B cell (primary cell): ENCODE results near the gene RGS14.

Experiments
- EZH2 ChIP-seq: IDR thresholded peaks from 2 replicates; pipeline ENCODE4 v1.6.1; 2012; ENCODE audit warnings: borderline replicate concordance, low read depth, mild to moderate bottlenecking, moderate library complexity, low read length; ENCODE audit not compliant: insufficient read depth, poor library complexity, severe bottlenecking
- TF ChIP-seq, protein P1 (sequence below): fragments of 200-600 bp; IDR thresholded peaks from one replicate; pipeline ENCODE4 v1.8.0; 2022; ENCODE audit warnings: antibody characterized with exemption, mild to moderate bottlenecking

DNA sequence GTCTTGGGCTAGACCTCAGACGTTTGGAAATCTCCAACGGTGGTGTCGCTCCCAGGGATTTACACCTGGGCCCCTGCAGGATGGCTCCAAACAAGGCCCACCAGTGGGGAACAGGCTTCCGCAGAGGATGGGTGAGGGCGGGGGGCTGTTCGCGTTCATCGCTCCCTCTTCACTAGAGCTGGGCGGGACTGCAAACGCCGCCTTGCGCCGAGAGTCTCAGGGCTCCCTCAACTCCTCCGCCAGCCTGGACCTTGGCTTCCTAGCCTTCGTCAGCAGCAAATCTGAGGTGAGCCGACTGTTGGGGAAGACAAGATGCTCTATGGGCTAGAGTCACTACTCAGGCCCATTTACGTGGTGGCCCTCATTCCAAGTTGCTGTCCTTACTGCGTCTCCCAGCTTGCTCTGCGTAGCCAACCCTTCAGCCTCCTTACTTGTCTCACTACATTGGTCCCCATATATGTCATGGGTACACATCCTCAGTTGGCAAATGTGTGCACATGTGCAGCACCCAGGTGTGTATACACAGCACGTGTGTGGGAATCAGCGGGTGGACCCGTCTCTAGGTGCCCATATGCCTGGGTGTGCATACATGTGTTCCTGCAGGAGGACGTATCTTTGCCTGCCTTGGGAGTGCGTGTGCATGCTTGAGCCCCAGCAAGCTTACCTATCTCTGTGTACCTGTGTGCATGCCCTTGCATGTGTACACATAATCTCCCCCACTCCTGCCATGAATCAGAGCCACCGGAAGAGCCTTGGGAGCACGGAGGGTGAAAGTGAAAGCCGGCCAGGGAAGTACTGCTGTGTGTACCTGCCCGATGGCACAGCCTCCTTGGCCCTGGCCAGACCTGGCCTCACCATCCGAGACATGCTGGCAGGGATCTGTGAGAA, 10.5 kb downstream of the RGS14 start:
- TF ChIP-seq, protein P1, sequence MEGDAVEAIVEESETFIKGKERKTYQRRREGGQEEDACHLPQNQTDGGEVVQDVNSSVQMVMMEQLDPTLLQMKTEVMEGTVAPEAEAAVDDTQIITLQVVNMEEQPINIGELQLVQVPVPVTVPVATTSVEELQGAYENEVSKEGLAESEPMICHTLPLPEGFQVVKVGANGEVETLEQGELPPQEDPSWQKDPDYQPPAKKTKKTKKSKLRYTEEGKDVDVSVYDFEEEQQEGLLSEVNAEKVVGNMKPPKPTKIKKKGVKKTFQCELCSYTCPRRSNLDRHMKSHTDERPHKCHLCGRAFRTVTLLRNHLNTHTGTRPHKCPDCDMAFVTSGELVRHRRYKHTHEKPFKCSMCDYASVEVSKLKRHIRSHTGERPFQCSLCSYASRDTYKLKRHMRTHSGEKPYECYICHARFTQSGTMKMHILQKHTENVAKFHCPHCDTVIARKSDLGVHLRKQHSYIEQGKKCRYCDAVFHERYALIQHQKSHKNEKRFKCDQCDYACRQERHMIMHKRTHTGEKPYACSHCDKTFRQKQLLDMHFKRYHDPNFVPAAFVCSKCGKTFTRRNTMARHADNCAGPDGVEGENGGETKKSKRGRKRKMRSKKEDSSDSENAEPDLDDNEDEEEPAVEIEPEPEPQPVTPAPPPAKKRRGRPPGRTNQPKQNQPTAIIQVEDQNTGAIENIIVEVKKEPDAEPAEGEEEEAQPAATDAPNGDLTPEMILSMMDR: no peak
- TF ChIP-seq EZH2: no peak
